Caco-2 (cell line): ENCODE results near the gene EIF1. TPM values are rescaled to one million over a fixed set of nuclear protein-coding genes. Genes with fewer than 3 reads are reported as not detected.

Source experiments
- BruUV-seq: library from RNA; stranded (reverse); fragments of 400-500 nt; replicated peaks from 2 replicates; lab custom pipeline; 2021; lab: Mats Ljungman, UMichigan
- CTCF ChIA-PET: fragments of 300-600 bp; sonication (Branson Sonifier 250); formaldehyde crosslinking; loops from one replicate; lab custom pipeline; 2022; ENCODE audit warnings: antibody characterized with exemption; lab: Charles Lee
- POLR2A ChIA-PET: fragments of 300-600 bp; sonication (Branson Sonifier 250); formaldehyde crosslinking; loops from one replicate; lab custom pipeline; 2022; ENCODE audit warnings: antibody characterized with exemption; lab: Charles Lee
- DNase-seq, 2 experiments: peaks; one replicate each; pipeline versions ENCODE4 v3.0.0 to v3.0.0-alpha.2; 2020 to 2022
- H3K27me3 ChIP-seq: replicated peaks from 2 replicates; pipeline ENCODE4 v1.6.0; 2011; ENCODE audit warnings: low read length; ENCODE audit not compliant: control insufficient read depth, insufficient read depth
- H3K36me3 ChIP-seq: 2 replicates; pipeline ENCODE4 v1.5.1; 2011; ENCODE audit warnings: low read length; ENCODE audit not compliant: control insufficient read depth, insufficient read depth
- H3K4me1 ChIP-seq: fragments of 250-450 bp; sonication (Bioruptor Pico); 2 replicates; pipeline ENCODE4 v1.5.1; 2020; ENCODE audit warnings: mild to moderate bottlenecking
- H3K4me3 ChIP-seq: 2 replicates; pipeline ENCODE4 v1.5.1; 2011; ENCODE audit warnings: low read depth, mild to moderate bottlenecking, control low read depth, low read length
- H3K9me3 ChIP-seq: fragments of 250-450 bp; sonication (Bioruptor Pico); 2 replicates; pipeline ENCODE4 v1.5.1; 2020; ENCODE audit warnings: mild to moderate bottlenecking, moderate library complexity
- H3K27ac Mint-ChIP-seq: one replicate; pipeline ENCODE4 v1.8.0; 2022; ENCODE audit warnings: mixed read lengths; ENCODE audit not compliant: unreplicated experiment
- H3K27me3 Mint-ChIP-seq: one replicate; pipeline ENCODE4 v1.8.0; 2022; ENCODE audit warnings: mixed read lengths; ENCODE audit not compliant: insufficient read depth, unreplicated experiment
- H3K36me3 Mint-ChIP-seq: one replicate; pipeline ENCODE4 v1.8.0; 2022; ENCODE audit warnings: mild to moderate bottlenecking, mixed read lengths; ENCODE audit not compliant: insufficient read depth, unreplicated experiment
- H3K4me1 Mint-ChIP-seq: one replicate; pipeline ENCODE4 v1.8.0; 2022; ENCODE audit warnings: low read depth, mixed read lengths; ENCODE audit not compliant: unreplicated experiment
- H3K4me3 Mint-ChIP-seq: one replicate; pipeline ENCODE4 v1.8.0; 2022; ENCODE audit warnings: mild to moderate bottlenecking, moderate library complexity, mixed read lengths; ENCODE audit not compliant: unreplicated experiment
- H3K9me3 Mint-ChIP-seq: one replicate; pipeline ENCODE4 v1.8.0; 2022; ENCODE audit warnings: mixed read lengths; ENCODE audit not compliant: unreplicated experiment
- intact Hi-C: fragments of 100-400 bp; cut with micrococcal nuclease; formaldehyde crosslinking; loops from one replicate; pipeline ENCODE4 v1.10.0; 2022; ENCODE audit not compliant: unreplicated experiment
- total RNA-seq: library from RNA; stranded (reverse); gene quantifications from 2 replicates; pipeline ENCODE4 v1.2.3, GENCODE V29; 2022
- TF ChIP-seq, protein P1 (sequence below), 2 experiments: fragments of 200-600 bp in 1 of 2; IDR thresholded peaks; 1 replicate in 1 of 2; 2 replicates in 1 of 2; pipeline versions ENCODE4 v1.5.1 to v1.8.0; 2011 to 2022; ENCODE audit warnings: antibody characterized with exemption in 1 of 2, control low read depth in 1 of 2, inconsistent platforms in 1 of 2, low read depth in 1 of 2, low read length in 1 of 2, mild to moderate bottlenecking in 1 of 2, moderate library complexity in 1 of 2; ENCODE audit not compliant: insufficient read depth in 1 of 2, severe bottlenecking in 1 of 2, unreplicated experiment in 1 of 2

EIF1 gene
- total RNA-seq, 1 experiment from 2014 or later = 783 TPM

DNA sequence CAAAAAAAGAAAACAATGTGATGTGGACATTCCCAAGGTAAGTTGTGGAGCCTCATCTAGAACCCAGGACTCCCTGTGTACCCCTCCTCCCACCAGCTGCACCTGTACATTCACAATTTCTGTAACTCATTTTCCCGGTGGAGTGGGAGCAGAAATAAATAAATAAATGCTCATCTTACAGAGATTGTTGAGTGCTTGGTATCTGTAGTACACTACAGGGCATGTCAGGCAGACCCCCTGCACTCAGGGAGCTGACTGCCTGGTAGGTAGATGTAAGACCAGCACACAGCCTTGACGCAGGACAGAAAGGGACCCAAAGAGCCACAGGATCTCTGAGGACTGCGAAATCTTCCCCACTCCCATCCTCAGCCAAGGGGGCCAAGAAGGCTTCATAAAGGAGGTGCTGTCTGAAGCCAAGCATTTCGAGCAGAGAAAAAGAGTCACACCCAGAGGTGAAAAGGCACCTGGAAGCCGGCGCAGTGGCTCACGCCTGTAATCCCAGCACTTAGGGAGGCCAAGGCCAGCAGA is 6.5 kb downstream of the EIF1 start:
- Histone ChIP-seq H3K27me3 (no peaks in the 10 kb centered on the region), H3K4me3 (no peak overlapping the region), H3K4me1 (peaks cover 5% of the 10 kb centered on the region; the same call in 1 of the 2 replicates), H3K36me3 (peaks cover 13% of the 10 kb centered on the region), H3K9me3 (no peaks in the 10 kb centered on the region)
- CTCF ChIA-PET = interaction anchor here (1.0 to 1.4 kb wide), 5 partner anchors 30 to 265 kb away, joined by 3 to 6 read pairs (median 4); no protein-coding TSS in a partner anchor
- no peaks in the 10 kb centered on the region for H3K9me3 Mint-ChIP-seq
- H3K4me1 Mint-ChIP-seq = peaks cover 10% of the 10 kb centered on the region
- intact Hi-C loops = no loop called here
- no peaks in the 10 kb centered on the region for H3K27me3 Mint-ChIP-seq
- POLR2A ChIA-PET = interaction anchor here (0.9 kb wide), 1 partner anchor 39 kb away, joined by 3 read pairs; no protein-coding TSS in a partner anchor
- peak overlapping the region; percentile 12 for H3K27ac Mint-ChIP-seq
- TF ChIP-seq, protein P1, sequence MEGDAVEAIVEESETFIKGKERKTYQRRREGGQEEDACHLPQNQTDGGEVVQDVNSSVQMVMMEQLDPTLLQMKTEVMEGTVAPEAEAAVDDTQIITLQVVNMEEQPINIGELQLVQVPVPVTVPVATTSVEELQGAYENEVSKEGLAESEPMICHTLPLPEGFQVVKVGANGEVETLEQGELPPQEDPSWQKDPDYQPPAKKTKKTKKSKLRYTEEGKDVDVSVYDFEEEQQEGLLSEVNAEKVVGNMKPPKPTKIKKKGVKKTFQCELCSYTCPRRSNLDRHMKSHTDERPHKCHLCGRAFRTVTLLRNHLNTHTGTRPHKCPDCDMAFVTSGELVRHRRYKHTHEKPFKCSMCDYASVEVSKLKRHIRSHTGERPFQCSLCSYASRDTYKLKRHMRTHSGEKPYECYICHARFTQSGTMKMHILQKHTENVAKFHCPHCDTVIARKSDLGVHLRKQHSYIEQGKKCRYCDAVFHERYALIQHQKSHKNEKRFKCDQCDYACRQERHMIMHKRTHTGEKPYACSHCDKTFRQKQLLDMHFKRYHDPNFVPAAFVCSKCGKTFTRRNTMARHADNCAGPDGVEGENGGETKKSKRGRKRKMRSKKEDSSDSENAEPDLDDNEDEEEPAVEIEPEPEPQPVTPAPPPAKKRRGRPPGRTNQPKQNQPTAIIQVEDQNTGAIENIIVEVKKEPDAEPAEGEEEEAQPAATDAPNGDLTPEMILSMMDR (IDR thresholded peaks at IDR 0.05; ENCODE audit: insufficient read depth in 1 of 2, low read depth in 1 of 2, low read length in 1 of 2, severe bottlenecking in 1 of 2, unreplicated experiment in 1 of 2) = no peak
- H3K36me3 Mint-ChIP-seq = peaks cover 58% of the 10 kb centered on the region
- no peak for DNase-seq
- H3K4me3 Mint-ChIP-seq = no peak overlapping the region
- no TSS peak for BruUV-seq

DNA sequence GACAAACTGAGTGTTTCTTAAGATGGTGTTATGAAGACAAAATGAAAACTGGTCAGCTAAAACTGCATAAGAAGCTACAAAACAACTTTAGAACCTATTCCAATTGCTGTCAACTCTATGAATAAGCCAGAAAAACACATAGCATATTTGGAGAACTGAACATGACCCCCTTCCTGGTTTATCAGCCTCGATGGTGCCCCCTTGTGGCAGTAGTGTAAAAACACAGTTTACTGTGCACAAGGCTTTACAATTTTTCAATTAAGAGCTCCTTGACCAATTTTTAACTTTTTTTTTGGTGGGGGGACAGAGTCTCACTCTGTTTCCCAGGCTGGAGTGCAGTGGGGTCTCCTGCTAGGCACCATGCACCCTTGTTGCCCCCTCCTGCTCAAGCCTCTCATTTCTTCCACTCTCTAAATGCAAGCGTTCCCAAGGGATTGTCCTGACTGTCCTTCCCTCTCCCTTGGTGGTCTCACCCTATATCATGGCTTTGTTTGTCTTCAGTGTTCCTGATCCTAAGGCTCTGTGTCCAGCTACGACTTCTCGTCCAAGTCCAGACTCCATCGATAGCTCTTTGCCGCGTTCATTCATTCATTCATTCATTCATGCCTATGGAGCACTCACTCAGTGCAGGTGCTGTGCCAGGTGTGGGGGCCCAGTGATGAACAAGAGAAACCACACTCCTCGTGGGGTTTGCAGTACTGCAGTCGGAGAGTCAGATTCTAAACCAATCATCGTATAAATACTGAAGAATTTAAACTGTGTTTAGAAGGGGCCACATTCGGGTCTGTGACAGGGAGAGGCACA is 7.5 kb downstream of the EIF1 start:
- BruUV-seq = no TSS peak
- intact Hi-C loops = no loop called here
- Histone ChIP-seq H3K4me1 (no peaks in the 10 kb centered on the region), H3K36me3 (peaks cover 9% of the 10 kb centered on the region; the same call in 1 of the 2 replicates), H3K9me3 (no peaks in the 10 kb centered on the region), H3K27me3 (no peaks in the 10 kb centered on the region), H3K4me3 (no peak overlapping the region)
- ChIA-PET CTCF (interaction anchor here (0.5 to 1.4 kb wide), 18 partner anchors 9 to 1298 kb away, joined by 3 to 7 read pairs (median 3); partner anchors contain the start of genes KLHL11, ODAD4 and P3H4), POLR2A (interaction anchor here (0.6 to 0.9 kb wide), 3 partner anchors 17 to 90 kb away, joined by 3 to 5 read pairs (median 4); partner anchors contain the start of gene JUP)
- Mint-ChIP-seq H3K36me3 (peaks cover 48% of the 10 kb centered on the region), H3K4me3 (no peak overlapping the region), H3K9me3 (no peaks in the 10 kb centered on the region), H3K4me1 (peaks cover 10% of the 10 kb centered on the region), H3K27ac (peak overlapping the region; percentile 12), H3K27me3 (no peaks in the 10 kb centered on the region)
- DNase-seq = peak; percentile 69 to 76
- TF ChIP-seq, protein P1 (IDR thresholded peaks at IDR 0.05; ENCODE audit: insufficient read depth in 1 of 2, low read depth in 1 of 2, low read length in 1 of 2, severe bottlenecking in 1 of 2, unreplicated experiment in 1 of 2) = peak; percentile 78 to 89
